GM21619 (cell line): Measurements from ENCODE around the gene SPATA33.
"Not testable (repeated sequence)": the region's sequence is repeated elsewhere in the genome, so short reads cannot be mapped to it uniquely, and the experiment has no call there.

Experiments
- ATAC-seq: cut with Tn5 transposase; IDR thresholded peaks from one replicate; pipeline ENCODE4 v1.9.1; 2021; ENCODE audit not compliant: unreplicated experiment

The SPATA33 gene

DNA sequence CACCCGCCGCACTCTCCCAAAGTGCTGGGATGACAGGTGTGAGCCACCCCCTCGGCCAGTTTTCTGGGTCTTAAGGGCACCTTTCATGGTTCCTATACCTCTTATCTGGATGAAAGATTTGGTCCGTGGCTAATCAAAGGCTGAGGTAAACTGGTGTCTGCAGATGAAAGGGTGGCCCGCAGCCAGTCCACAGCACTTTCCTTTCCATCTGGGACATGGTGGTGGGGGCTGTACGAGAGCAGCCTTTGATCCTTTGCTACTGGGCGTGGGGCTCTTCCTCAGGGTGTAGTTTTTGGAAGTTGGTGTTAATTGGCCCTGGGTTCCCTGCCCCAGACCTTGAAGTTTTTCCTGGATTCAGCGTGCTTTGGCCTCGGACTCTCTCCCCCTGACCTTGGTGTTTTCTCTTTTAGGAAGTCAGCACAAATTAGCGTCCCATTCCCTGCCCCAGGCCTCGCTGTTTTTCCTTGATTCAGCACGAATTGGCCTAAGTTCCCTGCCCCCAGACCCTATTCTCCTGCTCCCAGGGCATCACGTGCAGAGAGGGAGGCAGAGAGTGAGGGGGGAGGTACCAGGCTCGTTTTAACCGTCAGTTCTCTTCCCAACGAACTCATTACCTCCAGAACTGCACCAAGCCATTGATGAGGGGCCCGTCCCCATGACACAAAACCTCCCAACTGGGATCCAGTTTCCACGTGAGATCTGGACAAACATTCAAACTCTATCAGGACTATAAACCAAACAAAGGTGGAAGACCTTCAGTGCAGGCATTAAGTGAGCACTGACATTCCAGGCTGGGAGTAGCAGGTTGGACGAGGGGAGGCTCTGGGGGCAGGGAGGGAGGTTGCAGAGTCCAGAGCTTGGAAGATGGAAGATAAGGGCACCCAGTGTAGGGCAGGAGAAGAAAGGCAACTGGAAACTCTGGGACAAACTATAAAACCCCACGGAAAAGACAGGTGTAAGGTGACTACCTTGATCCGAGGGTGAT lies 32.6 kb upstream of the SPATA33 start:
- ATAC-seq: no peak

DNA sequence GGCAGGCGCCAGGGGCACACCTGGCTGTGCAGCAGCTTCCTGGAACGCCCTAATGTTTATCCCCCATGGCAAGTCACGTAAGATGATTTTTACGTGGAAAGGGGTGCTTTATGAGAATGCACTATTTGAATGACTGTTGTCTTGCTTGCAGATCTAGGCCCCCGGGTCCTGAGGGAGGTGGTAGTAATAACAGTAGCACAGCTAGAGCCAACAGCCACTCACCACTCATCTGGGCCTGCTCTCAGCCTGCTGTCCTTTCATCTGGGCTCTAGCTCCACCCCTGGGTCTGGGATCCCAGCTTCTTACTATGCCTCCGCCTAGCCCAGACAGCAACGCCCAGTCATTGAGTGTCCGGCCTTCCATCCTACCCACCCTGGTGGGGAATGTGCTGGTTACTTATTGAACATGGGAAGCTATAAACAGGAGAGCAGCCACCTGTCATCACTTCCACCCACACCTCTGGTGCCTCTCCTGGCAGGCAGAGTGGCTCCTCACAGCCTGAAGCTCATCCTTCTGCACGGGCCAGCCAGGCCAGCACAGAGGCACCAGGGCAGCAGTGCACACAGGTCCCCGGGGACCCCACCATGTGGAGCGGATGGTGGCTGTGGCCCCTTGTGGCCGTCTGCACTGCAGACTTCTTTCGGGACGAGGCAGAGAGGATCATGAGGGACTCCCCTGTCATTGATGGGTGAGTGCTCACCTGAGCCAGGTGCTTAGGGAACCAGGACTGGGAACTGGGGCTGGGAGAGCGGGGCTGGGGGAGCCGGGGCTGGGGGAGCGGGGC lies 27.6 kb upstream of the SPATA33 start:
- no peak for ATAC-seq

DNA sequence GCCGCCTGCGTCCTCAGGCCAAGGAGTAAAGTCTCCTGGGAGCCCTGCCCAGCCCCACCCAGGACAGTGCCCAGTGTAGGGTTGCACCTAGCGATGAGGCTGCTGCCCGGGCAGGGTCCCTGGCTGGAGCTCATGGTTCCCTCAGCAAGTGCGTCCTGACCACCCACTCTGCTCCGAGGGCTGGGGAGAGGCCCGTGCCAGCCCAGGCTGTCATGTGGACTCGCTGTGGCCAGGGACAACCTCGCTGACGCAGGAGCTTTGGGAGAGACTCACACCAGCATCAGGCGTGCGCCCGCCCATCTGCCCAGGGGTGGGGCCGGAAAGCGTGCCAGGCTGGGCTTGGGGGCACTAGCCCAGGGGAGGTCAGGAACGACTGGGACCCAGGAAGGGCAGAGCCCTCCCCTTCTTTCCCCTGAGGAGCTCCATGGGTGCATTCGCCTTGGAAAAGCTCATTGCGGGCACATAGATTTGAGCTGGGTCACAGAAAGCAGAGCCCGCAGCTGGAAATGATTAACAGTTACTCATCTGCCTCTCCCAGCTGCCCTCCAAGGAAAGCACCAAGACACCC lies 24.5 kb upstream of the SPATA33 start:
- ATAC-seq: no peak

DNA sequence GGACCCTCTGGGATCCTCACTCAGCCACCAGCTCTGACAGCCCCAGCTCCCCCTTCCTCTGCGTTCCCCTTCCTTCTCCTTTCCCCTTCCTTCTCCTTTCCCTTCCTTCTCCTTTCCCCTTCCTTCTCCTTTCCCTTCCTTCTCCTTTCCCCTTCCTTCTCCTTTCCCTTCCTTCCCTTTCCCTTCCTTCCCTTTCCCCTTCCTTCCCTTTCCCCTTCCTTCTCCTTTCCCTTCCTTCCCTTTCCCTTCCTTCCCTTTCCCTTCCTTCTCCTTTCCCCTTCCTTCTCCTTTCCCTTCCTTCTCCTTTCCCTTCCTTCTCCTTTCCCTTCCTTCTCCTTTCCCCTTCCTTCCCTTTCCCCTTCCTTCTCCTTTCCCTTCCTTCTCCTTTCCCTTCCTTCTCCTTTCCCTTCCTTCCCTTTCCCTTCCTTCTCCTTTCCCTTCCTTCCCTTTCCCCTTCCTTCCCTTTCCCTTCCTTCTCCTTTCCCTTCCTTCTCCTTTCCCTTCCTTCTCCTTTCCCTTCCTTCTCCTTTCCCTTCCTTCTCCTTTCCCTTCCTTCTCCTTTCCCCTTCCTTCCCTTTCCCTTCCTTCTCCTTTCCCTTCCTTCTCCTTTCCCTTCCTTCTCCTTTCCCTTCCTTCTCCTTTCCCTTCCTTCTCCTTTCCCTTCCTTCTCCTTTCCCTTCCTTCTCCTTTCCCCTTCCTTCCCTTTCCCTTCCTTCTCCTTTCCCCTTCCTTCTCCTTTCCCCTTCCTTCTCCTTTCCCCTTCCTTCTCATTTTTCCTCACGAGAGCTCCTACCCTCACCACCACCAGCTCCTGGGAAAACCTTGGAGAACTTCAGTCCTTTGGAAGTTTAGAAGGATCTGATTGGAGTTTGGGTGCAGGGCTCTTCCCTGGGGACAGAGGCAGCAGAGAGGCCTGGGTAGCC lies 22.9 kb upstream of the SPATA33 start:
- not testable (repeated sequence) for ATAC-seq

DNA sequence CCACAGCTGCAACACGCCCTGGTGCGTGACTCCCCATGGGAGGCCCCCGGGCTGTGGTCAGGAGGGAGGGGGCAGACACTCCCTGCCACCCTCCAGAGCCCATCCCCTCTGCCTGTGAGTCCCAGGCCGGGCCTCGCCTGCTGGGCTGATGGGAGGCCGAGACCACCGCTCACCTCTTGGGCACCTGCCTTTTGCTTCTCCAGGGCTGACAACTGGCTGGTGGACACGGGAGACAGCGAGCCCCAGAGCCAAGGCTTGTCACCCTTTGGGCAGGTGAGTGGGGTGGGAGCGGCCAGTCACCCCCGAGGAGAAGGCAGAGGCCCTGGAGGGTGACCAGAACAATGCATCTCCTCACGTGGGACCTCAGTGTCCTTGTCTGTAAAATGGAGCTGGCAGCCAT lies 21.0 kb upstream of the SPATA33 start:
- ATAC-seq: no peak

DNA sequence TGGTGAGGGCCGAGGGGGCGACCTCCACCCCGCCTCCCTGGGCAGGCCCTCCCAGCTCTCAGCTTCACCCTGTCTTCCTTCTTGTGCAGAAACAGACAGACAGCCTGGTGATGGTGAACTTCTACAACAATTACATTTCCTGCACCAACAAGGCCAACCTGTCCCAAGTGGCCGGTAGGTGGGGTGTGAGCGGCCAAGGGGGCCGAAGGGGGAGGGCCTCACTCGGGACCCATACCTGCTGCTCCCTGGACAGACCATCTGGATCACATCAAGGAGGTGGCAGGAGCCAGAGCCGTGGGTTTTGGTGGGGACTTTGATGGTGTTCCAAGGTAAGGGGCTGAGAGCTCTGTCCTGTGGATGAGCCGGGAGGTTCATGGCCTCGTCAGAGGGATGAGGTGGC lies 20.3 kb upstream of the SPATA33 start:
- ATAC-seq: no peak

DNA sequence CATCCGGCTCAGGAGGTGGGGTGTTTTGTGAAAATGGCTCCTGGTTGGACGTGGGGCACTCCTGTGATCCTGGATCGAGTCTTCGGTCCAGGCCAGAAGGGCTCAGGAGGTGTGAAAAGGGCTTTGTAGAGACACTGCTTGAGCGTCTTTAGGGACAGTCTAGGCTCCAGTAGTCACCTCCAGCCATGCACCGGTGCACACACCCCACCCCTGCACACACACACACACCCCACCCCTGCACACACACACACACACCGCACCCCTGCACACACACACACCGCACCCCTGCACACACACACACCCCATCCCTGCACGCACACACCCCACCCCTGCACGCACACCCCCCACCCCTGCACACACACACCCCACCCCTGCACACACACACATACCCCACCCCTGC lies 19.2 kb upstream of the SPATA33 start:
- no peak for ATAC-seq

DNA sequence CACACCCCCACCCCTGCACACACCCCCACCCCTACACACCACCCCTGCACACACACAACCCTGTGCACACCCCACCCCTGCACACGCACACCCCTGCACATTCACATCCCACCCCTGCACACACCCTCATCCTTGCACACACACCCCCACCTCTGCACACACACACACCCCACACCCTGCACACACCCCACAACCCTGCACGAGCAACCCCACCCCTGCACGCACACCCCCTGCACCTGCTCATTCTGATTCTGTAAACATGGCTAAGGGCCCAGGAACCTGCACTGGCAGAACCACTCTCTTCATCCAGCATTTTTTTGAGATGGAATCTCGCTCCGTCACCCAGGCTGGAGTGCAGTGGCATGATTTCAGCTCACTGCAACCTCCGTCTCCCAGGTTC lies 18.3 kb upstream of the SPATA33 start:
- ATAC-seq: no peak

DNA sequence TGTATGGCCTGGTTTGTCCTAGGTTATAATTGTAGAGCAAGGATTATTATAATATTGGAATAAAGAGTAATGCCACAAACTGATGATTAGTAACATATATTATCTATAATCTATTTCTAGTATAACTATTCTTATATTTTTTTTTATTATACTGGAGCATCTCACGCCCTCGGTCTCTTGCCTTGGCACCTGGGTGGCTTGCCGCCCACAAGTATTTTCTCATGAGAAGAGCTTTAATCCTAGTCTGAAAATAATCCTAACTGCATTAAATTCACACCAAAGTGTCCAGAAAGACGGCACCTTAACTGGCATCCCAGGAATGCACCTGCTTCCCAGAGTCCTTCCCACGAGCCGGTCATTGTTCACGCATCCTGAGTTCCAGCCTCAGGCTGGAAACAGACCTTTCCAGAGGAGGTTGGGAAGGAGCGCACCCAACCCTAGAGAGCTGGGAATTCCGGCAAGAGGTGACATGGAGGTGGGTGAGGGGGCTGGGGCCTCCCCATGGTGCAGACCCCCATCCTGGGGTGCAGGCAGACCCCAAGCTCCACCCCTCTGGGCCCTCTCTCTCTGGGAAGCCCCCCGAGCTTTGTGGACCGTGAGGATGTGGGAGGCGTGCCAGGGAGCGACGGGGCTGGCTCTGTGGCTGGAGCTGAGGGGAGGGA lies 16.0 kb upstream of the SPATA33 start:
- no peak for ATAC-seq

DNA sequence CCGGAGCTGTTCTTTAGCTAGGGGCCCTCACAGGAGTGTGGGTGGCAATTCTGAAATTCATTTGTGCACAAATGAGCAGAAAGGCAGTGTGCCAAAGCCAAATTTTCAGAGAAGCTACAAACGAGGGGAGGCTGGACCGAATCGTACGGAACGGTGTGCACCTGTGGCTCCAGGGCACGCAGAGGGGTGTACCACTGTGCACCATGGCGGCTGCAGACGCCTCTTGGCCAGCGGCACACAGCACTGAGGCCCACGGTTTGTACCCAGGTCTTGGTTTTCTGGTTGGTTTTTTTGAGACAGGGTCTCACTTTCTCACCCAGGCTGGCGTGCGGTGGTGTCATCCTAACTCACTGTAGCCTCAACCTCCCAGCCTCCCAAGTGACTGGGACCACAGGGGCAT lies 15.1 kb upstream of the SPATA33 start:
- no peak for ATAC-seq

DNA sequence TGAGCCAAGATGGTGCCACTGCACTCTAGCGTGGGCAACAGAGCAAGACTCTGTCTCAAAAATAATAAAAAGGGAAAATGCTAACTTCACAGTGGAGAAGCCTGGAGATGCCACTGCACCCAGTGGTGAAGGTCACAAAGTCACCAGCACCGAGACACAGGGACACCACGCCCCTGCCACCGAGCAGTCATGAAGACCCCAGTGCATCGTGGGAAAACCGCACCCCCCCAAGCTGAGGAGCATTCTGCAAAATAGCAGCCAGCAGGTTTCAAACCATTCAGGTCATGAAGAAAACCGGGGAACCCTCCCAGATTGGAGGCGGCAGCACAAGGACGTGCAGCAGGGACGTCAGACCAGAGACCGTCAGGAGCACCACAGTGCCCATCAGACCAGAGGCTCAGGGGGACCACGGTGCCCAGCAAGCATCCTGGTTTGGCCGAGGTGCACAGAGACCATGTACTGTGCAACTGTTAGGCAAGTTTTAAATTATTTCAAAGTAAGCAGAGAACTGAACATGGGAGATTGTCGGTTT lies 13.8 kb upstream of the SPATA33 start:
- no peak for ATAC-seq

DNA sequence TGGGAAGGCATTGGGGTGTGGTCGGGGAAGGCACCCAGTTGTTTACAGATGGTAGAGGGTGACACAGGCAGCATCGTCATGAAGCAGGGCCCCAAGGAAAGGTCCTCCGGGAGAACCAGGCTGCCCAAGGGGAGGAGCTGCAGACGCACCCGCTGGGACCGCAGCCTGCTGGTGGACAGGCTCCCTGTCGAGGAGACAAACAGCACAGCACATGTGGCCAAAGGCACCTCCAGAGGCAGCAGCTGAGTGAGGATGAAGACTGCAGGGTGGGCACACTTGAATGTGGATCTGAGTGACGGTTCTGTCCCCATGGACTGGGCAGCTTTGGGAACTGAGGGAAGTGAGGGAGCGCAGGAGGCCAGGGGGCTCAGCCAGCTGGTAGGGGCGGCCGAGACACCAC lies 12.5 kb upstream of the SPATA33 start:
- no peak for ATAC-seq

DNA sequence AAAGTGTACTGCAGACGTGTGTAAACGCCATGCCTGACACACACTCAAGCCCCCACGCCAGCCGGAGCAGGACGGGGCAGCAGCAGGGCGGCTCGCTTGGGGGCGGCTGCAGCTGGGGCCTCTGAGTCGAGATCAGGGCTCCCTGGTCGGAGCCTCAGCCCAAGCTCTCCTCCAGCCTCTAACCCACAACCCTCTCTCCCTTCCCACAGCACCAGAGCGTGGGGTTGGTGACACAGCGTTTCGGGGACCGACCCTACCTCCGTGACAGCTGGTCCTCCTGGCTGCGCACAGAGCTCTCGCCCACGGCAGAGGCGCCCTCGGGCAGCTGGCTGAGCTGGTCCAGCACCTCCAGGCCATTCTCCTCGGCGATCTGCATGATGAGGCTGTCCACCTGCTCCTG lies 11.4 kb upstream of the SPATA33 start:
- no peak for ATAC-seq

DNA sequence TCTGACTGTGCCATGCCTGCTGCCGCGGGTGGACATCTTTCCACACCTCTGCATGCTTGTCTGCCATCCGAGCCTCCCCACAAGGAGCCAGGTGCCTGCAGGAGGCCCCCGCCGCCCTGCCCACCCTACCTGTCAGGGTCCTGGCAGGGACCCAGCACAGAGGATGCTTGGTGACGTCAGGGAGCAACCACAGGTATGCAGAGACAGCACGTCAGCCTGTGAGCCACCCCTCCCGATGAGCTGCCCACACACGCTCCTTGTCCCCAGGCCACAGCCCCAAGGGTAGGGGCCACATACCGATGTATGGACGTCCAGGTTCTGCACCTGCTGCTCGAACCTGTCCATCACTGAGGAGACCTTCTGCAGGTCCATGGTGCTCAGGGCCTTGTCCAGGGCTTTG lies 10.7 kb upstream of the SPATA33 start:
- ATAC-seq: no peak

DNA sequence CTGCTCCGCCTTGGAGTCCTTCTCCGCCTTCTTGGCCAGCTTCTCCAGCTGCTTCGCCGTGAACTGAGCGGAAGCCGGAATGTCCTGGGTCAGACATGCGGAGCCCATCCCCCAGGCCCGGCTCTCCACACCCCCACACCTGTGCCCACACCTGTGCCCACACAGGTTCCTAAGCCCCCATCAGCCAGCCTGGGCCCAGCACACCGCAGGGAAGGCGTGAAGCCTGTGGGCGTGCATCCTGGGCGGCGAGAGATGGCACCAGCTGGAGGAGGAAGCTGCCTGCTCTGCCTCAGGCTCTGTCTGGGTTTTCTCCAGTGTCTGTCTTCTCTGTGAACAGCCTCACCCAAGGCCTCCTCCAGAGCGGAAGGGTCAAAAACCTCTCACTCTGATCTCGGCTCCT lies 6.1 kb upstream of the SPATA33 start:
- no peak for ATAC-seq

DNA sequence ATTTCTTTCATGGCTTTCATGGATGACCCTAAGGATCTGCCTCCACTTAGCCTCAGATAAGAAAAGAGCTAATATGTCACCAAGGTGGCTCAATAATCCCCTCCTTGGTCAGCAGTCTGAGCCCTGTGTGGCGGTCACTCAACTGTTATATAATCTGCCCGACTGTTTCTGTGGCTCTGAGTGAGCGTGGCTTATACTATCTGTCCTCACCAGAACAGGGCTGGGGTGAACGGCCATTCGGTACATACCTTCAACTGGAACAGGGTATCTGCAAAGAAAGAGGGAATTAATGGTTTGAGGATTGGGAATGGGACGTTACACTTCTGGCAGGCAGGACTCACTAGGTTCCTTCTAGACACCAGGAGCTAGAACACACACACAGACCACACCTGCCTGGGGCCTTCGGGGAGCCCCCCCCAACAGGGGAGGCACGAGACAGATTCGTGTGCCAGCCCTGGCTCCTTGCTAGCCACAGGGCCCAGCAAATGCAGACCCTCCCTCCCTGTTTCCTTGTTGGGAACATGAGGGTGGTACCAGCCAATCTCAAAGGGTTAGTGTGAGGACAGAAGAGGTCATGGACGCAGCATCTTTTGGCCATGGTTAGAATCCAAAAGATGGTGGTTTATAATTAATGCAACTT lies 3.9 kb upstream of the SPATA33 start:
- ATAC-seq: no peak

DNA sequence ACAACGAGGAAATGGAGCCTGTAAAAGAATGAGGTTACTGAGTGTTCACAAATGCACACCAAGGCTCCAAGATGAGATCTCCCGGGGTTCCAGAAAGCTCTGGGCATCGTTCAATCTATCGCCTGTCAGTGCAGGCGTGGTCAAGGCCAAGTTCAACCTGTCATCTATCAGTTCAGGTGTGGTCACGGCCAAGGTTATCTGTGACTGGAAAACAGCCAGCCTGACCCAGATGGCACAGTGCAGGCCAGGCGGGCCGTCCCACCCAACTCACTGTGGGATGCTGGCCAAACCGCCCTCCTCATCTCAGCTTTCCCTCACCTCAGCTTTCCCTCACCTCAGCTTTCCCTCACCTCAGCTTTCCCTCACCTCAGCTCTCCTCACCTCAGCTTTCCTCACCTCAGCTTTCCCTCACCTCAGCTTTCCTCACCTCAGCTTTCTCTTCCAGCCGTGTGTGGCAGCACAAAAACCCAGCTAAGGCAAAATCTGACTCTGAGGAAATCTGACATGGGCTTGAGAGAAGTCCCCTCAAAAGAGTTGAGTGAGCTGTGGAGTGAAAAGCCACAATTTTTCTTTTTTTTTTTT lies 2.5 kb upstream of the SPATA33 start:
- ATAC-seq: no peak

DNA sequence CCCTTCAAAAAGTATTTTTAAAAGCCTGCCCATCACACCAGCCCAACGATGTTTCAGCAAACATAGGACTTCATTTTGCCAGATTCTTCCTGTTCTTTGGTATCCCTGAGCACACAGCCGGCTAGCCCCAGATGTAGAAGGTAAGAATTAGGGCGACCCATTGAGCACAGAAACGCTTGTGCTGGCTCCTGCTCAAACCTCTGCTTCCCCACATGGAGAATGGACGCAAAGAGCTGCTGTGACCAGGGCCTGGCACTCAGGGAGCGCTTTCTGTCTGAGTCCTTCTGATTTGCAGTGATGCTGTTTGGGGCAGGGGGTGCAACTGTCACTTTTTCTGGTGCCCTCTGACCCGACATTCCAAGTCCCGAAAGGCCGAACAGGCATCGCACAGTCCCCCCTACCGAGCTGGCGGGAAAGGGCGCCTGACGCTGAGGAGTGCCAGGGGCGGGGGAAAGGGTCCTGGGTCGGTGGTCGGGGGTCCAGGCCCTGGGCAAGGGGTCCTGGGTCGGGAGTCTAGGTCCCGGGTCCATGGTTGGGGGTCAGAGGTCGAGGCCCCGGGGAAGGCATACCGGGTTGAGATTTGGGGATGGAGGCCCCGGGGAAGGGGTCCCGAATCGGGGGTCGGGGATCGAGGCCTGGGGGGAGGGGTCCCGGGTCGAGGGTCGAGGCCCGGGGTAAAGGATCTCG lies 1.1 kb upstream of the SPATA33 start:
- no peak for ATAC-seq
